Esophagus squamous epithelium (tissue), 4 donors: ENCODE measurements around the gene NRG3.

Experiments
- POLR2A ChIP-seq, 4 donors: fragments of 450-650 bp; IDR thresholded peaks; one replicate each; pipeline ENCODE4 v1.6.1; 2017; ENCODE audit warnings: antibody characterized with exemption in 4 of 4, mild to moderate bottlenecking in 4 of 4, moderate library complexity in 3 of 4
- TF ChIP-seq, protein P1 (sequence below), 6 experiments: fragments of 450-650 bp in 4 of 6; fragments of 200-600 bp in 2 of 6; sonication (generic) in 2 of 6; IDR thresholded peaks; one replicate each; pipeline ENCODE4 v1.5.1; 2016 to 2019; ENCODE audit warnings: antibody characterized with exemption in 6 of 6, mild to moderate bottlenecking in 4 of 6, moderate library complexity in 4 of 6

DNA sequence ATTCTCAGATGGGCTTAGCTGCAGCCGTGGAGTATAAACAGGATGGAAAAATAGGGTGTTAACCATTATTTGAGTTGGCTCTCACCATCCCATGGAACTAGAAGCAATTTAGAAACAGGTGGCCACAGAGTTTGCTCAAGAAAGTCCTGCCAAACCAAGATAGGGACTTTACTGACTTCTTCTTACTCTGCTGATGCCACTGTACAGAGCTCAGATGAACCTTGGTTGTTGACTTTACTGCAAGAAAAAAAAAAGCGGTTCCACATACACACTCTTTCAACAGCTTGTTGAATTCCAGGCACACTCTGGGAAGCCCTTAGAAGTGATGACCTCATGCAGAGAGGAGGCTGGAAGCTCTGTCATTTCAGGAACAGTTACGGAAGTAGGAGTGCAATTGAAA is 753.4 kb downstream of the NRG3 start:
- TF ChIP-seq, protein P1, sequence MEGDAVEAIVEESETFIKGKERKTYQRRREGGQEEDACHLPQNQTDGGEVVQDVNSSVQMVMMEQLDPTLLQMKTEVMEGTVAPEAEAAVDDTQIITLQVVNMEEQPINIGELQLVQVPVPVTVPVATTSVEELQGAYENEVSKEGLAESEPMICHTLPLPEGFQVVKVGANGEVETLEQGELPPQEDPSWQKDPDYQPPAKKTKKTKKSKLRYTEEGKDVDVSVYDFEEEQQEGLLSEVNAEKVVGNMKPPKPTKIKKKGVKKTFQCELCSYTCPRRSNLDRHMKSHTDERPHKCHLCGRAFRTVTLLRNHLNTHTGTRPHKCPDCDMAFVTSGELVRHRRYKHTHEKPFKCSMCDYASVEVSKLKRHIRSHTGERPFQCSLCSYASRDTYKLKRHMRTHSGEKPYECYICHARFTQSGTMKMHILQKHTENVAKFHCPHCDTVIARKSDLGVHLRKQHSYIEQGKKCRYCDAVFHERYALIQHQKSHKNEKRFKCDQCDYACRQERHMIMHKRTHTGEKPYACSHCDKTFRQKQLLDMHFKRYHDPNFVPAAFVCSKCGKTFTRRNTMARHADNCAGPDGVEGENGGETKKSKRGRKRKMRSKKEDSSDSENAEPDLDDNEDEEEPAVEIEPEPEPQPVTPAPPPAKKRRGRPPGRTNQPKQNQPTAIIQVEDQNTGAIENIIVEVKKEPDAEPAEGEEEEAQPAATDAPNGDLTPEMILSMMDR (IDR thresholded peaks at IDR 0.05): no peak
- TF ChIP-seq POLR2A (IDR thresholded peaks at IDR 0.05): no peak
